HepG2 (cell line): ENCODE data around the gene PSMD2. TPM values are rescaled to one million over a fixed set of nuclear protein-coding genes. Genes with fewer than 3 reads are reported as not detected.

Source experiments
- HOXD1 ChIP-seq: sonication (generic); formaldehyde crosslinking; IDR thresholded peaks from 2 replicates; pipeline ENCODE4 v1.5.0; 2020; ENCODE audit warnings: missing genetic modification reagents
- MXI1 ChIP-seq: IDR thresholded peaks from 3 replicates; pipeline ENCODE4 v1.6.1; 2012; ENCODE audit warnings: low read depth, low read length, inconsistent platforms, borderline replicate concordance
- polyA plus RNA-seq, 8 experiments: library from polyadenylated mRNA; depleted of rRNA in 3 of 8; stranded (reverse) in 7 of 8; unstranded in 1 of 8; fragments of >200 nt; fragmentation: Illumina TruSeq in 4 of 8; extraction: Trizol in 4 of 8; gene quantifications; 2 replicates each; pipeline versions ENCODE4 v1.2.1 to v1.2.3, GENCODE V29; 2011 to 2016; ENCODE audit warnings: low read depth in 4 of 8, missing spikeins in 1 of 8, mixed read lengths in 1 of 8; ENCODE audit not compliant: insufficient read depth in 1 of 8
- total RNA-seq, 5 experiments: library from RNA; depleted of rRNA; stranded (reverse); fragments of >200 nt; fragmentation: Illumina TruSeq; extraction: Trizol; gene quantifications; 2 replicates each; pipeline ENCODE4 v1.2.3, GENCODE V29; 2016; ENCODE audit warnings: low read depth in 1 of 5
- TF ChIP-seq, protein P1 (sequence below): sonication (generic); formaldehyde crosslinking; IDR thresholded peaks from 2 replicates; pipeline ENCODE4 v1.4.0; 2020; ENCODE audit warnings: missing genetic modification reagents
- TF ChIP-seq, protein P2 (sequence below): sonication (generic); formaldehyde crosslinking; IDR thresholded peaks from 2 replicates; pipeline ENCODE4 v1.4.0; 2020; ENCODE audit warnings: mild to moderate bottlenecking, missing genetic modification reagents

Gene PSMD2
- total and polyA plus RNA-seq, 2 of the 13 experiments (the other 11 are each of a cell fraction or from before 2014, with no cell fraction given) = 125 to 200 TPM

DNA sequence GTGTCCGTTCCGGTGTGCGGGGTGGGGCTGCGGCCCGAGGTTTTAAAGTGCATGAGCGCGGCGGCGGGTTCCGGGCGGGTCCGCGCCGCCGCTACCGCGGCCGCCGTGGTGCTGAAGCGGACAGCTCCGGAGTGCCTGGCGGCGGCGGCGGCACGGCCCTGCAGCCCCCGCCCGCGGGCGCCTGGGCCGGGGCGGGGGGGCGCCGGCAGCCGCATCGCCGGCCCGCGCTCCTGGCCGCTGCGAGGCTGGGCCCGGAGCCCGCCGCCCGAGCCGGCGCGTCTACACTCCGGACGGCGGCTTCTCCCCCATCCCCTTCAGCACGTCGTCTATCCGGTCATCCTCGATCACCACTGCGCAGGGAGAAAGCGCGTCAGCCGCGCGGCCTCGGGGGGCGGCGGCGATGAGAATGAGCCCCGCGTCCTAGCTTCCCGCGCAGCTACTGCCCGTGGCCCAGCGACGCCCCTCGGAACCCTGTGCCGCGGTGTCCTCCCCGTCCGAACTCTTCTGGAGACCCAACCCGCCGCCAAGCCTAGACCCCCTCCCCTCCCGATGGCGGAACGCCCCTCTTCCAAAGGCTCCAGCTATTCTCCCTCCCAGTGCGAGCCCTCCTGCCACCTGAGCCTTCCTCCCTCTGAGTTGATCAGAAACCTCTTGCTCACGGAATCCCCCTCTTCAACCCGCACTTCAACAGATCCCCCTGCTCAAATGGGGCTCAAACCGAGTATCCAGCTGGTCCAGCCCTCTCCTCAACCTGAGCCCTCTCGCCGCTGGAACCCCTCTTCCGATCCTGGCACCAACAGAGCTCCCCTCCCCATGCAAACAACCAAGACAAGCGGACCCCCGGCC, 38.9 kb upstream of the PSMD2 start (continued):
- TF ChIP-seq HOXD1 (CRISPR knock-in tag) (0 out of 2 replicates have a peak, but pooled peaks have one; percentile 25), MXI1 (peak; percentile 41; the same call in 1 of the 3 replicates)
- TF ChIP-seq, protein P1, sequence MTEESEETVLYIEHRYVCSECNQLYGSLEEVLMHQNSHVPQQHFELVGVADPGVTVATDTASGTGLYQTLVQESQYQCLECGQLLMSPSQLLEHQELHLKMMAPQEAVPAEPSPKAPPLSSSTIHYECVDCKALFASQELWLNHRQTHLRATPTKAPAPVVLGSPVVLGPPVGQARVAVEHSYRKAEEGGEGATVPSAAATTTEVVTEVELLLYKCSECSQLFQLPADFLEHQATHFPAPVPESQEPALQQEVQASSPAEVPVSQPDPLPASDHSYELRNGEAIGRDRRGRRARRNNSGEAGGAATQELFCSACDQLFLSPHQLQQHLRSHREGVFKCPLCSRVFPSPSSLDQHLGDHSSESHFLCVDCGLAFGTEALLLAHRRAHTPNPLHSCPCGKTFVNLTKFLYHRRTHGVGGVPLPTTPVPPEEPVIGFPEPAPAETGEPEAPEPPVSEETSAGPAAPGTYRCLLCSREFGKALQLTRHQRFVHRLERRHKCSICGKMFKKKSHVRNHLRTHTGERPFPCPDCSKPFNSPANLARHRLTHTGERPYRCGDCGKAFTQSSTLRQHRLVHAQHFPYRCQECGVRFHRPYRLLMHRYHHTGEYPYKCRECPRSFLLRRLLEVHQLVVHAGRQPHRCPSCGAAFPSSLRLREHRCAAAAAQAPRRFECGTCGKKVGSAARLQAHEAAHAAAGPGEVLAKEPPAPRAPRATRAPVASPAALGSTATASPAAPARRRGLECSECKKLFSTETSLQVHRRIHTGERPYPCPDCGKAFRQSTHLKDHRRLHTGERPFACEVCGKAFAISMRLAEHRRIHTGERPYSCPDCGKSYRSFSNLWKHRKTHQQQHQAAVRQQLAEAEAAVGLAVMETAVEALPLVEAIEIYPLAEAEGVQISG (CRISPR knock-in tag) = 0 out of 2 replicates have a peak, but pooled peaks have one; percentile 16
- TF ChIP-seq, protein P2, sequence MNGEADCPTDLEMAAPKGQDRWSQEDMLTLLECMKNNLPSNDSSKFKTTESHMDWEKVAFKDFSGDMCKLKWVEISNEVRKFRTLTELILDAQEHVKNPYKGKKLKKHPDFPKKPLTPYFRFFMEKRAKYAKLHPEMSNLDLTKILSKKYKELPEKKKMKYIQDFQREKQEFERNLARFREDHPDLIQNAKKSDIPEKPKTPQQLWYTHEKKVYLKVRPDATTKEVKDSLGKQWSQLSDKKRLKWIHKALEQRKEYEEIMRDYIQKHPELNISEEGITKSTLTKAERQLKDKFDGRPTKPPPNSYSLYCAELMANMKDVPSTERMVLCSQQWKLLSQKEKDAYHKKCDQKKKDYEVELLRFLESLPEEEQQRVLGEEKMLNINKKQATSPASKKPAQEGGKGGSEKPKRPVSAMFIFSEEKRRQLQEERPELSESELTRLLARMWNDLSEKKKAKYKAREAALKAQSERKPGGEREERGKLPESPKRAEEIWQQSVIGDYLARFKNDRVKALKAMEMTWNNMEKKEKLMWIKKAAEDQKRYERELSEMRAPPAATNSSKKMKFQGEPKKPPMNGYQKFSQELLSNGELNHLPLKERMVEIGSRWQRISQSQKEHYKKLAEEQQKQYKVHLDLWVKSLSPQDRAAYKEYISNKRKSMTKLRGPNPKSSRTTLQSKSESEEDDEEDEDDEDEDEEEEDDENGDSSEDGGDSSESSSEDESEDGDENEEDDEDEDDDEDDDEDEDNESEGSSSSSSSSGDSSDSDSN (CRISPR knock-in tag) = peak; percentile 27; the same call in 1 of the 2 replicates
